OCI-LY1 (cell line): ENCODE data around the gene CFAP210.

Experiments
- CTCF ChIP-seq: fragments of 200-600 bp; sonication (generic), shearing (Covaris generic); IDR thresholded peaks from 2 replicates; pipeline ENCODE4 v1.5.1; 2017; ENCODE audit warnings: mild to moderate bottlenecking, antibody characterized with exemption, low read length, moderate library complexity, mixed read lengths
- EZH2 ChIP-seq: fragments of 200-600 bp; sonication (generic), shearing (Covaris generic); IDR thresholded peaks from 2 replicates; pipeline ENCODE4 v1.8.0; 2017; ENCODE audit warnings: borderline replicate concordance, mixed run types, mild to moderate bottlenecking, antibody characterized with exemption, low read length, moderate library complexity, mixed read lengths

GRCh38 chr2:169661265-169661664 lies 32.9 kb downstream of the CFAP210 start:
- TF ChIP-seq CTCF (no peak), EZH2 (no peak)
